Keratinocyte (primary cell): ENCODE results near the gene CTNNBL1. TPM values are rescaled to one million over a fixed set of nuclear protein-coding genes. Genes with fewer than 3 reads are reported as not detected.

Source experiments
- DNase-seq: peaks from one replicate; pipeline ENCODE4 v3.0.0-alpha.2; 2011; ENCODE audit warnings: low read depth, missing footprints, low spot score
- FAIRE-seq: peaks from 2 replicates; lab custom pipeline; 2011; peaks lifted over from hg19 to GRCh38; lab: Jason Lieb, UNC
- H2AFZ ChIP-seq: 2 replicates; pipeline ENCODE4 v1.6.0; 2012; ENCODE audit warnings: low read length, control low read depth, inconsistent platforms; ENCODE audit not compliant: control insufficient read depth
- H3K27ac ChIP-seq: 2 replicates; pipeline ENCODE4 v1.5.1; 2011; ENCODE audit warnings: low read length; ENCODE audit not compliant: control insufficient read depth, insufficient read depth
- H3K27me3 ChIP-seq: 3 replicates; pipeline ENCODE4 v1.6.0; 2011; ENCODE audit warnings: low read length; ENCODE audit not compliant: control insufficient read depth, insufficient read depth; ENCODE audit errors: extremely low read depth
- H3K36me3 ChIP-seq, 2 experiments: 2 replicates in 1 of 2; 3 replicates in 1 of 2; pipeline ENCODE4 v1.5.1; 2011; ENCODE audit warnings: low read length in 2 of 2, mild to moderate bottlenecking in 1 of 2; ENCODE audit not compliant: control insufficient read depth in 2 of 2, insufficient read depth in 2 of 2; ENCODE audit errors: extremely low read depth in 1 of 2
- H3K4me1 ChIP-seq: 3 replicates; pipeline ENCODE4 v1.5.1; 2011; ENCODE audit warnings: low read length; ENCODE audit not compliant: control insufficient read depth, insufficient read depth; ENCODE audit errors: extremely low read depth
- H3K4me2 ChIP-seq: 3 replicates; pipeline ENCODE4 v1.6.0; 2011; ENCODE audit warnings: low read depth, low read length; ENCODE audit not compliant: control insufficient read depth, insufficient read depth; ENCODE audit errors: extremely low read depth
- H3K4me3 ChIP-seq, 3 experiments: fragments of 200-600 bp in 1 of 3; sonication (generic) in 1 of 3; 2 replicates in 2 of 3; 3 replicates in 1 of 3; pipeline ENCODE4 v1.5.1; 2011 to 2016; ENCODE audit warnings: low read length in 3 of 3, mild to moderate bottlenecking in 3 of 3, control low read depth in 2 of 3, inconsistent platforms in 1 of 3, low read depth in 1 of 3, mixed read lengths in 1 of 3, mixed run types in 1 of 3, moderate library complexity in 1 of 3; ENCODE audit not compliant: control insufficient read depth in 2 of 3, insufficient read depth in 2 of 3; ENCODE audit errors: extremely low read depth in 1 of 3
- H3K79me2 ChIP-seq: 2 replicates; pipeline ENCODE4 v1.6.0; 2012; ENCODE audit warnings: low read length; ENCODE audit not compliant: control insufficient read depth, insufficient read depth
- H3K9ac ChIP-seq: 3 replicates; pipeline ENCODE4 v1.6.0; 2011; ENCODE audit warnings: low read length; ENCODE audit not compliant: control insufficient read depth, insufficient read depth; ENCODE audit errors: extremely low read depth
- H3K9me1 ChIP-seq: 3 replicates; pipeline ENCODE4 v1.6.0; 2011; ENCODE audit warnings: low read length; ENCODE audit not compliant: control insufficient read depth, insufficient read depth; ENCODE audit errors: extremely low read depth
- H3K9me3 ChIP-seq: 2 replicates; pipeline ENCODE4 v1.5.1; 2012; ENCODE audit warnings: low read depth, low read length; ENCODE audit not compliant: control insufficient read depth
- H4K20me1 ChIP-seq: 3 replicates; pipeline ENCODE4 v1.6.0; 2011; ENCODE audit warnings: low read length; ENCODE audit not compliant: control insufficient read depth, insufficient read depth; ENCODE audit errors: extremely low read depth
- CTCF ChIP-seq, 3 experiments: IDR thresholded peaks in 1 of 3; conservative IDR thresholded peaks in 1 of 3; optimal IDR thresholded peaks in 1 of 3; 2 replicates in 2 of 3; 3 replicates in 1 of 3; pipeline versions ENCODE3 to v1.5.1; 2011; ENCODE audit warnings: low read length in 3 of 3, mild to moderate bottlenecking in 3 of 3, moderate library complexity in 2 of 3, control low read depth in 1 of 3, inconsistent platforms in 1 of 3; ENCODE audit not compliant: insufficient read depth in 2 of 3; ENCODE audit errors: extremely low read depth in 1 of 3
- EZH2 ChIP-seq: IDR thresholded peaks from one replicate; pipeline ENCODE4 v1.6.1; 2012; ENCODE audit warnings: inconsistent platforms, mild to moderate bottlenecking, low read length, moderate library complexity
- dilution Hi-C: fragments of 300-500 bp; cut with MboI; formaldehyde crosslinking; loops from one replicate; pipeline ENCODE4 v1.7.0; 2020; ENCODE audit warnings: low sequenced_read_pairs; ENCODE audit not compliant: extremely low pct_ligation_motif_present
- polyA plus RNA-seq, 5 experiments: library from polyadenylated mRNA; depleted of rRNA in 3 of 5; stranded (reverse) in 3 of 5; stranded (forward) in 1 of 5; unstranded in 1 of 5; fragments of >200 nt; gene quantifications; 1 replicate in 1 of 5; 2 replicates in 3 of 5; 3 replicates in 1 of 5; pipeline versions ENCODE4 v1.2.1 to v1.2.3, GENCODE V29; 2011 to 2012; ENCODE audit warnings: missing spikeins in 2 of 5, low read depth in 1 of 5, low replicate concordance in 1 of 5

The CTNNBL1 gene
- polyA plus RNA-seq, 1 donor (not counting 4 experiments of a cell fraction or from before 2014, with no cell fraction given): 37.0 TPM

- Histone ChIP-seq H3K27ac (no peak overlapping the region), H3K27me3 (no peaks in the 10 kb centered on the region), H2AFZ (no peak overlapping the region), H3K36me3 (peaks cover 0 to 2% of the 10 kb centered on the region in 2 experiments), H3K9ac (no peak overlapping the region), H3K79me2 (peaks cover 57% of the 10 kb centered on the region), H3K4me1 (no peaks in the 10 kb centered on the region), H3K4me3 (no peak overlapping the region), H4K20me1 (peaks cover 4% of the 10 kb centered on the region), H3K9me1 (no peaks in the 10 kb centered on the region), H3K9me3 (no peaks in the 10 kb centered on the region), H3K4me2 (no peak overlapping the region)
- dilution Hi-C loops: no loop called here
- DNase-seq (no peak), FAIRE-seq (no peak)
- TF ChIP-seq CTCF (optimal IDR thresholded peaks at IDR 0.05 in 1 of 3, IDR thresholded peaks at IDR 0.05 in 1 of 3, conservative IDR thresholded peaks at IDR 0.05 in 1 of 3; ENCODE audit: extremely low read depth in 1 of 3, insufficient read depth in 2 of 3, low read length in 3 of 3) (no peak), EZH2 (no peak)
Observed at GRCh38 chr20:37704955-37705354, 11.1 kb downstream of the CTNNBL1 start.

GRCh38 chr20:37706298-37706697 is 12.5 kb downstream of the CTNNBL1 start:
- Histone ChIP-seq H3K27ac (no peak overlapping the region), H4K20me1 (peaks cover 4% of the 10 kb centered on the region), H3K9me3 (no peaks in the 10 kb centered on the region), H3K27me3 (no peaks in the 10 kb centered on the region), H3K4me3 (no peak overlapping the region), H3K9me1 (no peaks in the 10 kb centered on the region), H3K4me1 (no peaks in the 10 kb centered on the region), H2AFZ (no peak overlapping the region), H3K79me2 (peaks cover 57% of the 10 kb centered on the region), H3K4me2 (no peak overlapping the region), H3K9ac (no peak overlapping the region), H3K36me3 (peaks cover 0 to 2% of the 10 kb centered on the region in 2 experiments)
- no peak for TF ChIP-seq CTCF (optimal IDR thresholded peaks at IDR 0.05 in 1 of 3, IDR thresholded peaks at IDR 0.05 in 1 of 3, conservative IDR thresholded peaks at IDR 0.05 in 1 of 3; ENCODE audit: extremely low read depth in 1 of 3, insufficient read depth in 2 of 3, low read length in 3 of 3)
- TF ChIP-seq EZH2: no peak
- no peak for FAIRE-seq
- dilution Hi-C loops: no loop called here
- DNase-seq: no peak
